HG03159 (cell line): ENCODE measurements around the gene TSPEAR.
"Not testable (repeated sequence)": the region's sequence is repeated elsewhere in the genome, so short reads cannot be mapped to it uniquely, and the experiment has no call there.

Source experiments
- ATAC-seq: cut with Tn5 transposase; IDR thresholded peaks from one replicate; pipeline ENCODE4 v1.9.1; 2021; ENCODE audit warnings: mild to moderate bottlenecking, moderate library complexity; ENCODE audit not compliant: unreplicated experiment

The TSPEAR gene

DNA sequence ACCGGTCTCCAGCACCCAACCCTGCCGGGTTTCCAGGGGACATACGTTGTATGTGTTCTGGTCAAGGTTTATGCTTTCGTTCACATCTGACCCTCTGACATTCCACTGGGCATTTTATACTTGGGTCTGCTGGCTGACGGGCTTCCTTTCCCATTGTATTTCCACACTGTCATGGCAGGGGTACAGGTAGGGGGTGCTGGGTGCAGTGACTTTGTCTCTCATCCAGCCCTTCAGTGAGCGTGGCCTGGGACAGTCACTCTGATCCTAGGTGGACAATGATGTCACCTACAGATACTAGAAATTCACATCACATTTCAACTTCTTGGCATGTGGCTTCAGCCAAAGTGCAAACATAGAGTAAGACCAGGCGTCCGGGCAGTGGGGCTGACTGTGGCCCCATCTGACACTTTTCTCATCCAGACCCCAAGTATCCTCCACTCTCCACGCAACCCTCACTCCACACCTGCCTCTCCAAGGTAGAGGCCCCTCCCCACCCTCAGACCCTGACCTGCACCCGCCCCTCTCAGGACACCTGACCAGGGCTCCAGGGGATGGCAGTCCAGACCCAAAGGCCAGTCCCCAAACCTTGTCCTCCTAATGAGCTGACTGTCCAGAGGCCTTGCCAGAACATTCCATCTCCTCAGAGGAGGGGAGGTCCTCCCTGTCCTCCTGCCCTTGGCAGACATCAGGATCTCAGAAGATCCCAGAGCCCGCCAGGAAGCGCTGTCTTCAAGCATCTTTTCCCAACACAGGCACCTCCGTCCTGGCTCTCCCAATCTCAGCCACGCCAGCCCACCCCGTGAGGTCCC lies 75.0 kb downstream of the TSPEAR start:
- no peak for ATAC-seq

GRCh38 chr21:44632067-44632466 lies 79.3 kb downstream of the TSPEAR start:
- no peak for ATAC-seq

DNA sequence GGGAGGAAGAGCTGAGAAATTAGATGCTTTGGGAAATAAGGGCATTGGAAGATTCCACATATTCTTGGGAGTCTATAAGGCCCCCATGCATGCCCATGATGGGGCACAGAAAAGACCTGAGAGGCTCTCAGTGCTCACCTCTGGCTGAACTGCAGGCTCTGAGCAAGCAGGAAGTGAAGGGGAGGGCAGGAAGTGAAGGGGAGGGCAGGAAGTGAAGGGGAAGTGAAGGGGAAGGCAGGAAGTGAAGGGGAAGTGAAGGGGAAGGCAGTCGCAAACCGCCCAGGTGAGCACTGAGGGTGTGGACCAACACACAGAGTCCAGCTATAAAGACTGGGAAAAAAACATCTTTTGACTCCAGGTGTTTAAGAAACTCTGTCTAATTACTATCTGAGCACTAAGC lies 80.9 kb downstream of the TSPEAR start:
- no peak for ATAC-seq

- ATAC-seq: no peak
Measured at GRCh38 chr21:44628707-44629391, 82.5 kb downstream of the TSPEAR start.

GRCh38 chr21:44627831-44628233 lies 83.5 kb downstream of the TSPEAR start:
- not testable (repeated sequence) for ATAC-seq

- ATAC-seq: not testable (repeated sequence)
Measured at GRCh38 chr21:44627181-44627822, 84.1 kb downstream of the TSPEAR start.

DNA sequence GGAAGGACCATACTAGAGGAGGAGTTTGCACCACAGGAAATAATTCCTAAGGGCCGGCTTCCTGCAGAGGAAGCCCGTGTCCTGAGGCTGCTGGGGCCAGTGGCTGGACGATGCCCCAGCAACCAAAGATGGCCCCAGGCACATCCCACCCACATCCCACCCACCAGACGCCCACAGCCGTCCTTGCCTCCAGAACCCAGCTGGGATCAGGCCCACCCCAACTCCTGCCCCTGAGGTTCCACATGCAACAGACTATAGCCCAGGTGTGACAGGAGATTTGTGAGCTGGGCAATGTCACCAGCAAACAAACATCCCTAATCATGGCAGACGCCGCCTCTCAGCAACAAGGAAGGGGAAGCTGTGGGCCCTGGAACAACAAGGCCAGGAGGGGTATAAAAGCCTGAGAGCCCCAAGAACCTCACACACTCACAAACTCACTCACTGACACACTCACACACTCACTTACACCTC lies 84.7 kb downstream of the TSPEAR start, which contains the start of gene KRTAP10-9:
KRTAP10-9 (plus strand) TSS at position 421 of the 471 bp plus-strand sequence. CDS start 79 bp downstream, outside the sequence.
- ATAC-seq: no peak

GRCh38 chr21:44626262-44626661 lies 85.1 kb downstream of the TSPEAR start:
- no peak for ATAC-seq

DNA sequence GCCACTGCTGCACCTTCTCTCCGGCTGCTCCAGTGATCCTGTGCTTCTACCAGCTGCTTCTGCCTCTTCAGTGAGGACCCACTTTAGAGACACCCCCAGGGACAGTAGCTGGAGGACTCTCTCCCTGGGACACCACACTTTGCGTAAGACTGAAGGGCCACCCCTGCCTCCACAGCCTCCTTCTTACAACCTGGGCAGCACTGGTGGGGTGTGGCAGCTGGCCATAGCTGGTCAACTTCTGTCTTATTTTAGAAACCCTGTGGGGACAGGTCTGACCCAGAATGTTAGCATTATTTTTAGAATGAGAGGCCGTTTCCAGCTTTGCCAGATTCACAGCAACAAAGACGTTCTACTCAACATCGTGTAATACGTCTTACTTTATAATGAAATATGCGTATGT lies 85.6 kb downstream of the TSPEAR start:
- no peak for ATAC-seq

DNA sequence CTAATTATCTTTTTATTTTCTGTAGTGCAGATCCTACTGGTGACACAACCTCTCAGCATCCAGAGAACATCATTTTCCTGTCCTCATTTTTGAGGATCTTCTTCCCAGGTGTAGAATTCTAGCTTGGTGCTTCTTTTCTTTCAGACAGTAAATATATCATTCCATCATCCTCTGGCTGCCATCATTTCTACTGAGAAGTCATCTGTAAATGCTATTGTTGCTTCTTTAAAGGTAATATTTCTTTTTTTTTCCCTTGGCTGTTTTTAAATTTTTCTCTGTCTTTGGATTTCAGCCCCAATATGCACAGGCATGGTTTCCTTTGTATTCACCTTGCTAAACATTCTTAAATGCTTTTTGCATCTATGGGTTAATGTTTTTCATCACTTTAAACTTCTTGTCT lies 87.8 kb downstream of the TSPEAR start:
- no peak for ATAC-seq

GRCh38 chr21:44619886-44620285 lies 91.5 kb downstream of the TSPEAR start:
- ATAC-seq: no peak

GRCh38 chr21:44618909-44619308 lies 92.5 kb downstream of the TSPEAR start:
- ATAC-seq: no peak

DNA sequence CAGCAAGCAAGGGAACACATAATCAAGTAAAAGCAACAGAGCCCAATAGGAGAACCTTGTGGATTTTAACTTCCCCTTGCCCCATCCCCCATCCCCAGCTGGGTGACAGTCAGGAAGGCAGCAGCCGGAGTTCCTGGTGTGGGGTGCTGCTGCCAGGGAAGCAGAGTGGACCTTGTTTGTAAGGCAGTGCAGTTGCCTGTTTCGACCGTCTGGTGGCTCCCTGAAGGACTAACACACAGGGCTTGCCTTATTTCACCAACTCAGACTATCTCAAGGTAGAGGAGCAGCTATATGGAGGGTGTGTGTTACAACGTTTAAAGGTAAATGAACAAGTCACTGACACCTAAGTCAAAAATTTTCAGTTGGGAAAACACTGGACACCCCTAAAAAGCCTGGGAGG lies 92.9 kb downstream of the TSPEAR start:
- ATAC-seq: no peak

DNA sequence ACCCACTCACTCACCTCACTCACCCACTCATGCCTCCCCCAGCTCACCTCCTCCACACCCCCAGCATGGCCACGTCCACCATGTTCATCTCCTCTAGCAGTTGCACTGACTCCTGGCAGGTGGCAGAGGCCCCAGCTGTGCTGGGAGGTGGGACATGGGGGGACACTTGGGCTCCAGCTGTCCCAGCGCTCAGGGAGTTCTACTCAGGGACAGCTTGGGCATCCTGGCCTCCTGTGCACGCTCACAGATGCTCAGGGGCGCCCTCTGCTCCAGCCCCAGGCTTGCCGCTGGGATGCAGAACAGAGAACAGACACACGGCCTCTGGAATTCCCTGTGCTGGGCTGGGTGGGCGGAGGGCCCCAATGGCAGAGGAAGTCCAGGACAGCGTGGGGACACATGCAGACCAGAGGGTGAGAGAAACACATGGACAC lies 94.3 kb downstream of the TSPEAR start:
- ATAC-seq: no peak

DNA sequence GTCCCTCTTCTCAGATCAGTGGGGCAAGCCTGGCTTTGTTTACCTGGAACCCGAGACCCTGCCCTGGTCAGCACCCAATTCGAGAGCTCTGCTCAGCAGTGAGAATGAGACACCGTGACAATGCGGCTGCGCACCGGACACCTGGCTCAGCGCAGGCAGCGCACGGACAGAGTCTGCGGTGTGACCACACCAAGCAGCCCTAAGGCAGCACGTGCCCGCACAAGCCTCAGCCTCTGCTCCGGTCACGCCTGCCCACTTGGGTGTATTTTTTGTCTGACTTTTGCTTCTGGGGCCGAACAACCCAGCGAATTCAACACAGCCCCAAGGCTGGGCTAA lies 94.8 kb downstream of the TSPEAR start:
- ATAC-seq: no peak

DNA sequence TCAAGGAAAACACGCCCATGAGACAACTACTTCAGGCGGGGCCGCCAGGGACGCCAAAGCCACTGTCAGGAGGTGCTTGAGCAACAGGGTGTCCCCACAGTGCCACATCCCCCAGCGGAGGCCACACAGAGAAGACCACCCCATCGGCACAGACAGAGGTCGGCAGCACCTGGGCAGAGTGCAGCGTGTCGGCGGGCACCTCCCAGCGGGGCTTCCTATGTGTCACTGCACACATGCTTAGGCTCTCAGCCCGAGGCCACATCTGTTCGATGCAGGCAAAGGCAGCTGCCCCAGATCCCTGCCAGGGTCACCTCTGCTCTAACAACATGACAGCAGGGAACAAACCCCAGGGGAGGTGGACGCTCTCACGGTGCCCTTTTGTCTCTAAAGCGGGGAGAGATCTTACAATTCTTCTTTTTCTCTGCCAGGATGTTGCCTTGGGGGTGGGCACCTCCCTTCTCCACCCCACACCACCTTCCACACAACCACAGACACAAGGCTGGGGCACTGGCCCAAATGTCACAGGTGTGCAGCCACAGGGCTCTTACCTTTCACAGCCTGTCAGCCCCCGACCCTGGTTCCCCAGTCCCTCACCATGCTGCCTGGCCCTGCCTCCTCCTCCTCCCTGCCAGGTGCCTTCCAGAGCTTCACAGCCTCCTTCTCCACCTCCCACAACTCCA lies 95.3 kb downstream of the TSPEAR start:
- no peak for ATAC-seq

DNA sequence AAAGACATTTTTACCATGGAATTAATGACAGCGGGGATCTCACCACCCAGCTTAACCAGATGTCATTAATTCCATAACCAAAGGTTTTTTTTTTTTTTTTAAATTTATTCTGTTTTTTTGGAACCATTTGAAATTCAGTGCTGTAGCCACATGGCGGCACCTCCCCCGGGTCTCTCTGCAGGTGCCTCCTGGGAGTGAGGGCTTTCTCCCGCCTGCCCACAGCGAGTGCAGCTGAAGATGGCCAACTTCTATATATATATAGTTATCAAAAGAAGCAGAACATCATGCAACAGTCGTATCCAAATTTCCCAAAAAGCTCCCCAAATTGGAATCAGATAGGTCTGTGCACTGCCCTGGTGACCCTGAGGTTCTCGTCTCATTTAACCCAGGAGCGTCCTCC lies 95.9 kb downstream of the TSPEAR start:
- ATAC-seq: no peak

DNA sequence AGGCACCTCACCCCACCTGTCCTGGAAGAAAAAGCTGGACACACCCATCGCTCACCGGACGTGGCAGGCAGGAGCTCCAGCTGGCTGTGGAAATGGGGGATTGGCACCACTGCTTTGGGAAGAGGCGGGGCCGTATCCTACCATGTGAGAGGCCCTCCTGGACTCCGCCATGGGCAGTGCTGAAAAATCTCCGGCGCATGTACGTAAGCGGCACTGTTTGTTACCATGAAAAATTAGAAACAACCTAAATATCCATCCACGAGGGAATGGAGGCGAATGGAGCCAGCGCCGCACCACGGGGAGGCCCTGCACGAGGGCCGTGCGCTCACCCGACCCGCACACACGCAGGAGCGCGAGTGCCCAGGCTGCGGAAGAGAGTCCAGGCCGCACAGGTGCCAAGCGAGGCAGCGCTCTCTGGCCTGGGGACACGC lies 96.4 kb downstream of the TSPEAR start:
- no peak for ATAC-seq

DNA sequence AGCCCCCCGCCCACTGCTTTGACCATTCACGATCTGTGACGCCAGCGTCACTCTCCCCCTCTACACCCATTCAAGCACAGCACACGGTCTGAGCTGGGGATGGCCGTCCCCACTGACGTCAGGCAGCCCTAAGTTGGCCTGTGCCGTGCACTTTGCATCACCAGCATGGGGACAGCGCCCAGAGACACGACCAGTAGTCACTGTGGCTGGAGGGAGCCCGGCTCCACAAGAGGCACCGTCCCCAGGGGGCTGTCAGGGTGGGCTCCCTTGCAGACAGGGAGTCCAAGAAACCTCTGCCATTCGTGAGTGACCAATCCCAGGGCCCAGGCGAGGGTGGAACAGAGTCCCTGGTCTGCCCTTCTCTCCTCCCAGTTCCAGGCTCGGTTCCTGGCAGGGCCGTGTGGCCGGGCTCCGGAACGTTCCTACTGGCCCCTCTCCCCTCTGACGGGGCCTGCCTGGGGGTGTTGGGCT lies 97.2 kb downstream of the TSPEAR start:
- no peak for ATAC-seq

- ATAC-seq: no peak
Measured at GRCh38 chr21:44613386-44614155, 97.8 kb downstream of the TSPEAR start.
